ENCODE results near the gene CCDC110.

- no peak for TF ChIP-seq POLR2AphosphoS5 (IDR thresholded peaks at IDR 0.05)
- no peak for TF ChIP-seq CTCF (IDR thresholded peaks at IDR 0.05)
These were observed 59.1 kb downstream of the CCDC110 start for GRCh38 chr4:185412412-185412811.

All from prostate gland (tissue), 2 donors.